HG03457 (cell line): ENCODE measurements around the gene OR1L6.

Experiments used
- ATAC-seq: cut with Tn5 transposase; IDR thresholded peaks from one replicate; pipeline ENCODE4 v1.9.1; 2021; ENCODE audit warnings: moderate number of reproducible peaks; ENCODE audit not compliant: unreplicated experiment

Gene OR1L6, protein sequence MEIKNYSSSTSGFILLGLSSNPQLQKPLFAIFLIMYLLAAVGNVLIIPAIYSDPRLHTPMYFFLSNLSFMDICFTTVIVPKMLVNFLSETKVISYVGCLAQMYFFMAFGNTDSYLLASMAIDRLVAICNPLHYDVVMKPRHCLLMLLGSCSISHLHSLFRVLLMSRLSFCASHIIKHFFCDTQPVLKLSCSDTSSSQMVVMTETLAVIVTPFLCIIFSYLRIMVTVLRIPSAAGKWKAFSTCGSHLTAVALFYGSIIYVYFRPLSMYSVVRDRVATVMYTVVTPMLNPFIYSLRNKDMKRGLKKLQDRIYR

DNA sequence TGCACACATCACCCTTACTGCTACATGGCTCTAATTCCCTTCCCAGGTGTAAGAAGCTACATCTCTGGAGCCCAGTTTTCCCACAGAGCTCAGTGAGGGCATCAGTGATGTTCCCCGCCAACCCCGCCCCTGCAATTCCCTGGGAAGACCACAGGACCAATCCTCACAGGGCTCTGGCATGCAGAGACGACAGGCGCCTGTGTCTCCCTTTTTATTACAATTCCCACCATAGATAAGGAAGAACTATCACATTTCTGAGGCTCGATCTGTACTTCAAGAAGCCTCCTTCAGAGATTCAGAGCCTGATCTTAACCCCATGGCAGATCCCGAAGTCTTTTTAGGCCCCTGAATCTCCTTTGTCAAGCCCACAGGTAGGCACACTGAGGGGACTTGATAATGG, at the start of gene OR1L6:
TSS of gene OR1L6 (plus strand) at position 301 of the 400 bp plus-strand sequence. CDS start 7,545 bp downstream, outside the sequence.
- ATAC-seq, result no peak

DNA sequence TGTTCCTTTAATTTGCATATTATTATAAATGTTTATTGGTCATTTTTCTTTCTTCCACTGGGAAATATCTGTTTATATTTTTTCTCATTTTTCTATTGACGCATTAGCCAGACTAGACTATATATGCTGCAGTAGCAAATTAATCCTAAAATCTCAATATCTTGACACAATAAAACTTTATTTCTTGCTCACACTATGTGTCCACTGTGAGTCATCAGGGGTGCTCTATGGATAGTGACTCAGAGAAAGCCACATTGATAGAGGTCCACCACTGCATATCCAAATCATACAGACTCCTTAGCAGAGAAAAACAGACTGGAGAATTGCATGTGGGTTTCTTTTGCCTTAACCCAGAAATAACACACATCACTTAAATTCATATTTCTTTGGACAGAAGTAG, 46.4 kb upstream of the OR1L6 start:
- ATAC-seq, result no peak

DNA sequence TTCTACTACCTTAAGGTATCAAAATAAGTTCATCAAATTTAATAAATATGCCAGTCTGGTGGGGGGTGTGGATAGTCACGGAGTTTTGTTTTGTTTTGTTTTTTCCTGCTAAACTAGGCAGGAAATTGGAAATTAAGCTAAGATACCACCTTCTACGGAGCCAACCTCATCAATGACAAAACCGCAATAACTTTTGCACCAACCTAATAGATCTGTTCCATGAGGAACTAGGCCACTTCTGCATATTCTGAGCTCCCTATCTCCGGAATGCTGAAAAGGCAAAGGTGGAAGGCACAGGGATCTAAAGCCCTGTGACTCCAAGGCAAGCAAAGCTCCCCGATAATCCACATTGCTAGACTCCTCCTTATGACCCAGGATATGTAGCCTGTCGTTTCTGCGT, 24.1 kb upstream of the OR1L6 start:
- ATAC-seq, result no peak

DNA sequence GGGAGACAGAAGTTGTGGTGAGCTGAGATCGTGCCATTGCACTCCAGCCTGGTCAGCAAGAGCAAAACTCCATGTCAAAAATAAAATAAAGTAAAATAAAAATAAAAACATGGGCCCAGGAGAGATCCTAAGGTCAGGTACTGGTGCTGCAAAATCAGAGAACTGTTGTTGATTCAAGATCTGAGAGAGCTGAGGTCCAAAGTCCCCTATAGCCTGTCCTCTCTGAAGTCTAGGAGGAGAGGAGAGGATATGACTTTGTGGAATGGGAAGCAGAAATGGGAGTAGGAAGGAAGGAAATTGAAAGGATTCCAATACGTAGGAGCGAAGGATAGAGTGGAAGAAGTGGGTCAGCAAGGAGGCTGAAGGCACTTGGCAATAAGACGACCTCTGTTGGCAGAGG, 22.9 kb upstream of the OR1L6 start:
- no peak for ATAC-seq

DNA sequence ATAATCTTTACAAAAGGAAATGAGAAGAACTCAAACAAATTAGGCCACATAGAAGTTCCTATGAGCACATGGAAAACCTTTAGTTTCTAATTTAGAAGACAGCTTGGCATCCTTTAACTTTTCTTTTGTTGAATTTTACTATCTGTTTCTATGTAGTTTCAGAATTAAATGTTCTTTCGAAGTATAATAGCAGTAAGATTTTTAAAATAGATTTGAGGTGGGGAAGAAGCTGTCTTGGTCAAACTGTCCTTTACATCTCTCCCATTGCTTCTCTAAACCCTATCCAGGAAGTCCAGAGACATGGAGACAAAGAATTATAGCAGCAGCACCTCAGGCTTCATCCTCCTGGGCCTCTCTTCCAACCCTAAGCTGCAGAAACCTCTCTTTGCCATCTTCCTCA, 18.4 kb upstream of the OR1L6 start, which contains the start of gene OR1L4:
TSS of gene OR1L4 (plus strand) at position 301 of the 400 bp plus-strand sequence. CDS start at position 301, 0 bp downstream.
- no peak for ATAC-seq

DNA sequence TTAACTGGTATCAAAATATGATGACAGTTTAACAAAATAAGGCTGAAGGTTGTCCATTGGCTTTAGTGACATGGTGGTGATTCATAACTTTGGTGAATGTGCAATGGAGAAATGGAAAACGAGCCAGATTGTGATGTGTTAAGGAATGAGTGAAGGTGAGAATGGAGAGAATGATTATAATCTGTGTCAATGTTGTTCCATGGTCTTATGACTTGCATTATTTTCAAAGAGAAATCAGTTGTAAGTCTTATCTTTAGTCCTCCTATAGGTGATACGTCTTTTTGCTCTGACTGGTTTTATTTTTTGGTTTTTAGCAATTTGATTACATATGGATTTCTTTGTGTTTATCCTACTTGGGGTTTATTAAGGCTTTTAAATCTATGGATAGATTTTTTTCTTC, 12.7 kb downstream of the OR1L6 start:
- ATAC-seq, result no peak

DNA sequence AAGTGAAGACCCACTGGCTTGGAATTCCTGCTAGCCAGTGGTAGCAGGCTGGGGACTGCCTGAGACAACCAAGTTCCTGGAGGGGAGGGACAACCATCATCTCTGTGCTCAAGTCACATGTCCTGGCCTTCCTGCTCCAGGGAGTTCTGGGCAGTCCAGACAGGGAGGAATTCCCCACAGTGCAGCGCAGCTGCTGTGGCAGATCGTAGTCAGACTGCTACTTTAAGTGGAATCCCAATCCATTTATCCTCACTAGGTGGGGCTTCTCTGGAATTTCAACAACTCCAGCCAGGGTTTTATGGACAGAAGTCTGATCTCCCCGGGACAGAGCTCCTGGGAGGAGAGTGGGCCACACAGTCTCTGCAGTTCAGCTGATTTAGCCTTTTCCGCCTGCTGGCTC, 25.7 kb downstream of the OR1L6 start:
- ATAC-seq, result no peak

DNA sequence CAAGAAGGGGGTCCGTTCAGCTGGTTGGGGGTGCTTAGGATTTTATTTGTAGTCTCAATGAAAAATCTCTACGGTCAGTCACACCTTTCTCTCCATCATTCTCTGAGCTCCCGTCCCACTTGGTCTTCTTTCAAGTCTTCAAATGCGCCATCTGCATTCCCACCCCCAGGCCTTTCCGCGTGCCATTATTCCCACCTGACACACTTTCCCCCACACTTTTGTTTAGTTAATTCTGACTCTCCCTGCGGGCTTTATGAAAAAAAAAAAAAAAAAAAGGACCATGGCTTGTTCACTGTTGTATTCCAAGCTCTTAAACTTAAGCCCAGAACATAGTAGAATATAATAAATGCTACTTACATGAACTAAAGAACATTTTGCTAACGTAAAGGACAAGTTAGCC, 34.9 kb downstream of the OR1L6 start:
- ATAC-seq, result no peak

DNA sequence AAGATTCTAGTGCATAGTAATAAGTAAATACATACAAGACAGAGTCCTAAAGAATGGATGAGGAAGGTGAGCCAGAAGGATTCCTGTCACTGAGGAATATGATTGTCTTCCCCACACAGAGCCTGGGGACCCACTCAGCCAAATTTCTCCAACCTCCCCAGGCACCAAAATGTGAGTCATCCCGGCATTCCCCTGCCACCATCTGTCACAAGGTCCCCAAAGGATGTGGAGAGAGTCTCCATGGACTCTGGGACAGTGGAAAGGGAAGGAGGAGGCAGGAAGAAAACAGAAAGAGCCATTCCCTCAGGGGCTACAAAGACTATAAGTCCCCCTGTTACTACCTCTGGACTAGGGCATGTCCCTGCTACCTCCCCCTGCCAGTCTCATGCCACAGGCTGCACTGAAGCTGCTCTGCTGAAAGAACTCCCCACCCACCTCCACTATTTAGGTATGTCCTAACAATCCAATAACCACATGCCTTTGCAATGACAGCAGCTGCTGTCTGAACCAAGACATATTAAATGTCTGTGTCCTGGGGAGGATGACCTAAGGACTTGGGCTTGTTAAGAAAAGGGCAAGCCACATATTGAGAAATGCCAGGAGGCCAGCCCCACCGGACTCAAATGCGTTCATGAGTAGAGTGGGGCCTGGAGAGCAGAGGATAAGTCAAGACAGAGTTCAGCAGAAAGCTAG, 36.0 kb downstream of the OR1L6 start:
- ATAC-seq, result no peak

DNA sequence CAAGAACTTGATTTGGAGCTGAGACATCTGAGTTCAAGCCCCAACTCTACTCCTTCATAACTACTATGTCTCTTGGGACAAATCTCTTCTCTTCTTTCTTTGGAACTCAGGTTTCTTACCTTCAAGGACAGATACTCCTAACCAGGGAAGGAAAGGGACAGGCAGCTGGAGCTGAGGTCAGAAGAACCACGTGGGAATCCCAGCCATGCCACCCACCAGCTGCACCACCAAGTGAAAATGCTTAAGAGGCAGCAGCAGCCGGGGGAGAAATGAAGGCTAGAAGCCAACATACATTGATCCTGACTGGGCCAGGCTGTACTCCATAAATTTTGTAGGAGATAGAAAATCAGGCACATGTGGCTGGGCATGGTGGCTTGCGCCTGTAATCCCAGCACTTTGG, 37.1 kb downstream of the OR1L6 start:
- ATAC-seq, result no peak

DNA sequence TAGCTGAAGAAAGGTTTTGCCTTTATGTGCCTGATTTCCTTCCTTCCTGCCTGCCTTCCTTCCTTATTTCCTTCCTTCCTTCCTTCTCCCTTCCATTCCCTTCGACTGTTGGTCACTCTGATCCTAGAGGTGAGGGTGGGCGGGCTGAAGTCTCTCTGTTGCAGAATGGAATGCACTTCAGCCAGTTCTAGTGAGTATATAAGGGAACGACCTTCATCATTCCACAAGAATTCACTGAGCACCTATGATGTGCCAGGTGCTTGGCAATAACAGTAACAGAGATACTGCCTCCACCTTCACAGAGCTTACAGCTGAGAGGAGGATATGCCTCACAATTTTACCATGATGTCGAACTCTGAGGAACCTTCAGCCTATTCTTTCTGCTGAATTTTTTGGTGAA, 37.9 kb downstream of the OR1L6 start:
- no peak for ATAC-seq

DNA sequence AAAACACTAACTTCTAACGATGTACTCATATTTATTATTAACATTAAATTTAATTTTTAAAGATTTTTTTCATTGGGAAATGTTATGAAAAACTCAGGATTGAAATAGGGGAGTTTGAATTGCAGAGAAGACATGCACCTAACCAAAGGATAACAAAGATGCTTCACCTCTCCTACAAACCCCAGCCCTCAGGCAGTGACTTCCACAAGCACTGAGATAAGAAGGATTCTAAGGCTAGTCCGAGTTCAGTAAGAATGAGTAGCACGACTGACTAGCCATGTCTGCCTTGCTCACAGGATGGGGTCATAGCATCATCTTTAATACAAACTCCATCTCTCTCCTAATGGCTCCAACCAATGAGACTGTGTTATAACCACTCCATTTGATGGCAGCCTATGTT, 39.6 kb downstream of the OR1L6 start:
- ATAC-seq, result no peak

DNA sequence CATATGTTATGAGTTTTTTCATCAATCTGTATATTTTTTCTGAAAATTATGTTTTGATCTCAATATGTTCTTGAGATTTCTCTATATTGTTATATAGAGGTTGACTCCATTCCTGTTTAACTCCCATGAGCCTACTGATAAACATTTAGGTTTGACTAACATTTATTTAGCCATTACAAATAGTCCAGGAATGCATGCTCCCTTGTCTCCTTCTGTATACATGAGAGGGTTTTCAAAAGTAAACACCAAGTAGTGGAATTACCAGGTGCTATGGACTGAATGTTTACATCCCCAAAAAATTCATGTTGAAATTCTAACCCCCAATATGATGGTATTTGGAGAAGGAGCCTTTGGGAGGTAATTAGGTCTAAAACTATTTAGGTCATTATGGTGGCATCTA, 43.2 kb downstream of the OR1L6 start:
- ATAC-seq, result no peak

DNA sequence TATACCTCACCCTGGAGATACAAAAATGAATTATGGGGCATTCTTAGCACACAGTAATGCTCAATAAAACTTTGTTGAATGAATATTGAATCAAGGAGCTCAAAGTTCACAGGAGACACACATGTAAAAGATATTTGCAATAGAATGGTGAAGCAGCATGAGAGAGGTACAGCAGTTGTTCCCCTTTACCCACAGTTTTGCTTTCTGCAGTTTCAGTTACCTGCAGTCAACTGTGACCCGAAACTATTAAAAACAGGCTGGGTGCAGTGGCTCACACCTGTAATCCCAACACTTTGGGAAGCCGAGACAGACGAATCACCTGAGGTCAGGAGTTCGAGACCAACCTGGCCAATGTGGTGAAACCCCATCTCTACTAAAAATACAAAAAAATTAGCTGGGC, 44.2 kb downstream of the OR1L6 start:
- no peak for ATAC-seq

DNA sequence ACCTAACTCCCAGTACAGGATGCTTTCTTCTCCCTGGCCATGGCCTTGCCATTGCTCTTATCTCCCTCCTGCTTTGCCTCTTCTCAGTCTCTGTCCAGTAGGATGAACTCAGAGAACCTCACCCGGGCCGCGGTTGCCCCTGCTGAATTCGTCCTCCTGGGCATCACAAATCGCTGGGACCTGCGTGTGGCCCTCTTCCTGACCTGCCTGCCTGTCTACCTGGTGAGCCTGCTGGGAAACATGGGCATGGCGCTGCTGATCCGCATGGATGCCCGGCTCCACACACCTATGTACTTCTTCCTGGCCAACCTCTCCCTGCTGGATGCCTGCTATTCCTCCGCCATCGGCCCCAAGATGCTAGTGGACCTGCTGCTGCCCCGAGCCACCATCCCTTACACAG, 46.7 kb downstream of the OR1L6 start, which contains the start of gene OR5C1:
TSS of gene OR5C1 (plus strand) at position 103 of the 400 bp plus-strand sequence. CDS start at position 103, 0 bp downstream.
- ATAC-seq, result no peak

DNA sequence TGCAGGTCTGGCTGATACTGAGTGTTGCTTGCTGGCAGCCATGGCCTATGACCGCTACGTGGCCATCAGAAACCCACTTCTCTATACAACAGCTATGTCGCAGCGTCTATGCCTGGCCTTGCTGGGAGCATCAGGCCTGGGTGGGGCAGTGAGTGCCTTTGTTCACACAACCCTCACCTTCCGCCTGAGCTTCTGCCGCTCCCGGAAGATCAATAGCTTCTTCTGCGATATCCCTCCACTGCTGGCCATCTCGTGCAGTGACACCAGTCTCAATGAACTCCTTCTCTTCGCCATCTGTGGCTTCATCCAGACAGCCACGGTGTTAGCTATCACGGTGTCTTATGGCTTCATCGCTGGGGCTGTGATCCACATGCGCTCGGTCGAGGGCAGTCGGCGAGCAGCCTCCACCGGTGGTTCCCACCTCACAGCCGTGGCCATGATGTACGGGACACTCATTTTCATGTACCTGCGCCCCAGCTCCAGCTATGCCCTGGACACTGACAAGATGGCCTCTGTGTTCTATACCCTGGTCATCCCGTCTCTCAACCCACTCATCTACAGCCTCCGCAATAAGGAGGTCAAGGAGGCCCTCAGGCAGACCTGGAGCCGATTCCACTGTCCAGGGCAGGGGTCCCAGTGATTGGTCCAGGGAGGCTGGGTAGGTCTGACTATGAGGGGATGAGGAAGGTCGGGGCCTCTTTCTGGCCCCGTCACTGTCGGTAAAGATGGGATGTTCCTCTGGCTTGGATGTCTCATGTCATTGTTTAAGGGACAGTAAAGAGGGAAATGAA, 47.3 kb downstream of the OR1L6 start:
- ATAC-seq, result no peak

DNA sequence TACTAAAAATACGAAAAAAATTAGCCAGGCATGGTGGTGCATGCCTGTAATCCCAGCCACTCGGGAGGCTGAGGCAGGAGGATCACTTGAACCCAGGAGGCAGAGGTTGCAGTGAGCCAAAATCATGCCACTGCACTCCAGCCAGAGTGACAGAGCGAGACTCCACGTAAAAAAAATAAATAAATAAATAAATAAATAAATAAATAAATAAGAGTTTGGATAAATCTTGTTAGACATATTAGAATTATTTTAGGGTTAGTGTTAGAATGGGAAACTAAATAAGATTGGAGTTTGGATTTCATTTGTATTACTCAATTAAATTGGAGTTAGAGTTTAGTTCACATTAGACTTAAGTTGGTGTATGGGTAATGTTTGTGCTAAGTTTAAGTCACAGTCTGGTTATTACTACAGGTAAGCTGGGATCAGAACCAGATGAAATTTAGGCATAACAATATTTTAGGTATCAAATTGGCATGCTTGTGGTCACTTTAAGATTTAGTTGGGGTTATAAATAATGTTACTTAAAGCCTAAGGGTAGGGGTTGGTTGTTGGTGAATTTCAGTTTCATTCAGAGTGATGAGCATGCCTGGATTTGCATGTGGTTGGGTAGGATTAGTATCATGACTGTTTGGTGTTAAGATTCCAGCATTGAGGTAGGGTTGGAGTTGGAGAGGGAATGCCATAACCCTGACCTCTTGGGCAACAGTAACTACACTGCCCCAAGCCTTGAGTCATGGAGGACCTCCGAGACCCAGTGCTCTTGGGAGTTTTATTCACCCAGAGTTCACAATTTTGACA, 50.0 kb downstream of the OR1L6 start:
- no peak for ATAC-seq

DNA sequence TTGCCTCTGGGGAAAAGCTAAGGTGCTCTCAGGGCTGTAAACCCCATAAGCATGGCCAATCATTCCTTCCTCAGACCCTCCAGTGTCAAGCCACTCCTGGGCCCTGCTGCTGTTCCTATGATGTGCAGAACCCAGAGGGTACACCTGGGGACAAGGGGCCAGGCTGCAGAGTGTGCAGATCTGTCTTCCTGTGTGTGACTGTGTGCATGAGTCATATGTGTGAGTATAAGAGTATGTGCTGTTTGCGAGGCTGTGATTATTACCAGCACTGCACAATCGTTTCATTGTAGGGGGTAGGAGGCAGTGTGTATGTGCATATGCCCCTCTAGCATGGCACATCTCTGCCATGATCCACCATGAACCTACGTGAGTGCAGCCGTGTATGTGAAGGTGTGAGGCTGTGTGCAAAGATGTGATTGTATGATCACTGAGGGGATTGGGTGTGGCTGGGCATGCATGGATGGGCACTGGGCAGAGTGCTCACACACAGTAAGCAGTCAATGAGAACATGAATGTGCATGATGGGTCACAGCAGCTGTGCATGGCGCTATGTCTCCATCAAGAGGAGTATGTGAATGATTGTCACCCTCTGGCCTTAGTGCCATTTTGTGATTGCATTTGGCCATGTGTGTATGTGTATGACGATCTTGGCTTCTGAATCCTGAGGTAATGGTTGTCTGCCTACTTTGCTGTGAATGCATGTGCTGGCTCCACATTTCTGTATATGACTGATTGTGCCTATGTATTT, 55.4 kb downstream of the OR1L6 start:
- ATAC-seq, result no peak
